H7 (cell line): ENCODE results near the gene FBXO42. TPM values are rescaled to one million over a fixed set of nuclear protein-coding genes. Genes with fewer than 3 reads are reported as not detected.
"Not testable (repeated sequence)": the region's sequence is repeated elsewhere in the genome, so short reads cannot be mapped to it uniquely, and the experiment has no call there.

Experiments used
- DNase-seq: peaks from one replicate; pipeline ENCODE4 v3.0.0; 2012
- H3K27me3 ChIP-seq: 2 replicates; pipeline ENCODE4 v1.6.0; 2011; ENCODE audit warnings: mild to moderate bottlenecking, low read length; ENCODE audit not compliant: control insufficient read depth, insufficient read depth
- H3K36me3 ChIP-seq: replicated peaks from 2 replicates; pipeline ENCODE4 v1.5.1; 2011; ENCODE audit warnings: low read length; ENCODE audit not compliant: control insufficient read depth, insufficient read depth
- H3K4me3 ChIP-seq: 2 replicates; pipeline ENCODE4 v1.5.1; 2011; ENCODE audit warnings: low read depth, mild to moderate bottlenecking, control low read depth, low read length, moderate library complexity; ENCODE audit not compliant: insufficient read depth
- total RNA-seq: library from RNA; depleted of rRNA; stranded (reverse); fragments of >200 nt; shearing (Covaris generic); gene quantifications from 2 replicates; pipeline ENCODE4 v1.2.3, GENCODE V29; 2014

Gene FBXO42
- total RNA-seq, 1 experiment from 2014 or later = 40.4 TPM

GRCh38 chr1:16222716-16223115 lies 129.6 kb downstream of the FBXO42 start:
- not testable (repeated sequence) for H3K36me3 ChIP-seq
- H3K27me3 ChIP-seq = peaks cover 35% of the 10 kb centered on the region

GRCh38 chr1:16221499-16221898 lies 130.8 kb downstream of the FBXO42 start:
- no peak for DNase-seq
- H3K36me3 ChIP-seq = no peaks in the 10 kb centered on the region
- H3K4me3 ChIP-seq = no peak overlapping the region
- H3K27me3 ChIP-seq = peaks cover 32% of the 10 kb centered on the region

More at GRCh38 chr1:16222716-16223115, 129.6 kb downstream of the FBXO42 start:
- H3K4me3 ChIP-seq, DNase-seq: not testable (repeated sequence)

- no peak for DNase-seq
- H3K36me3 ChIP-seq = no peaks in the 10 kb centered on the region
- peaks cover 26% of the 10 kb centered on the region for H3K27me3 ChIP-seq
- H3K4me3 ChIP-seq = no peak overlapping the region
Measured at GRCh38 chr1:16219968-16220500, 132.2 kb downstream of the FBXO42 start.

GRCh38 chr1:16218674-16219071 lies 133.6 kb downstream of the FBXO42 start:
- no peak for DNase-seq
- Histone ChIP-seq H3K4me3 (no peak overlapping the region), H3K36me3 (no peaks in the 10 kb centered on the region), H3K27me3 (peaks cover 24% of the 10 kb centered on the region)

GRCh38 chr1:16218014-16218673 lies 134.1 kb downstream of the FBXO42 start:
- H3K27me3 ChIP-seq = peaks cover 24% of the 10 kb centered on the region
- DNase-seq = no peak
- H3K4me3 ChIP-seq = no peak overlapping the region
- H3K36me3 ChIP-seq = no peaks in the 10 kb centered on the region

GRCh38 chr1:16217061-16217785 lies 135.1 kb downstream of the FBXO42 start:
- DNase-seq = peak; percentile 99
- Histone ChIP-seq H3K4me3 (peak overlapping the region; percentile 60), H3K27me3 (peaks cover 24% of the 10 kb centered on the region), H3K36me3 (no peaks in the 10 kb centered on the region)

GRCh38 chr1:16215882-16216753 lies 136.2 kb downstream of the FBXO42 start:
- H3K27me3 ChIP-seq = peaks cover 24% of the 10 kb centered on the region
- no peaks in the 10 kb centered on the region for H3K36me3 ChIP-seq
- H3K4me3 ChIP-seq = peak overlapping the region; percentile 60
- DNase-seq = peak; percentile 97

GRCh38 chr1:16215240-16215639 lies 137.0 kb downstream of the FBXO42 start:
- H3K4me3 ChIP-seq, H3K36me3 ChIP-seq, DNase-seq: not testable (repeated sequence)
- peaks cover 24% of the 10 kb centered on the region for H3K27me3 ChIP-seq

- DNase-seq, H3K4me3 ChIP-seq, H3K36me3 ChIP-seq: not testable (repeated sequence)
- peaks cover 21% of the 10 kb centered on the region for H3K27me3 ChIP-seq
Measured at GRCh38 chr1:16213544-16213943, 138.7 kb downstream of the FBXO42 start.

GRCh38 chr1:16213013-16213412 lies 139.3 kb downstream of the FBXO42 start:
- Histone ChIP-seq H3K27me3 (peaks cover 20% of the 10 kb centered on the region), H3K4me3 (no peak overlapping the region), H3K36me3 (no peaks in the 10 kb centered on the region)
- DNase-seq = no peak

- Histone ChIP-seq H3K4me3 (peak within 1 kb of the TSS; percentile 52), H3K36me3 (no peaks in the 10 kb centered on the region), H3K27me3 (peaks cover 23% of the 10 kb centered on the region)
- DNase-seq = peak; percentile 86
Measured at GRCh38 chr1:16212251-16212961, 139.9 kb downstream of the FBXO42 start, which contains the start of gene ARHGEF19. ARHGEF19 (minus strand) TSS chr1:16212652; CDS start chr1:16209054, 3,598 bp downstream.

- H3K27me3 ChIP-seq = peaks cover 22% of the 10 kb centered on the region
- DNase-seq = no peak
- peak overlapping the region; percentile 52 for H3K4me3 ChIP-seq
- H3K36me3 ChIP-seq = no peaks in the 10 kb centered on the region
Measured at GRCh38 chr1:16211824-16212223, 140.5 kb downstream of the FBXO42 start.

GRCh38 chr1:16210581-16210980 lies 141.7 kb downstream of the FBXO42 start:
- Histone ChIP-seq H3K4me3 (no peak overlapping the region), H3K36me3 (no peaks in the 10 kb centered on the region), H3K27me3 (peaks cover 13% of the 10 kb centered on the region; the same call in 1 of the 2 replicates)
- no peak for DNase-seq
